SU-DHL-6 (cell line): ENCODE measurements around the gene RELCH.

Experiments
- H2AFZ ChIP-seq: fragments of 200-600 bp; sonication (generic); 2 replicates; pipeline ENCODE4 v1.6.1; 2014; ENCODE audit warnings: low read depth, mild to moderate bottlenecking, moderate library complexity, mixed read lengths, antibody characterized with exemption, low read length; ENCODE audit not compliant: severe bottlenecking
- H3F3A ChIP-seq: fragments of 200-600 bp; shearing (Covaris generic); 2 replicates; pipeline ENCODE4 v1.6.0; 2016; ENCODE audit warnings: antibody characterized with exemption, mild to moderate bottlenecking; ENCODE audit not compliant: insufficient read depth
- H3K27ac ChIP-seq: fragments of 200-600 bp; sonication (generic); 2 replicates; pipeline ENCODE4 v1.5.1; 2016; ENCODE audit warnings: low read depth, mild to moderate bottlenecking, low read length, moderate library complexity, mixed read lengths
- H3K27me3 ChIP-seq: fragments of 200-600 bp; sonication (generic), shearing (Covaris generic); 2 replicates; pipeline ENCODE4 v1.6.0; 2014; ENCODE audit warnings: mild to moderate bottlenecking, low read length
- H3K36me3 ChIP-seq: fragments of 200-600 bp; sonication (generic); 2 replicates; pipeline ENCODE4 v1.6.1; 2014; ENCODE audit warnings: mild to moderate bottlenecking, low read length, mixed read lengths
- H3K4me2 ChIP-seq: fragments of 300-600, 200-600 bp; shearing (Covaris generic), sonication (generic); 2 replicates; pipeline ENCODE4 v1.6.0; 2014; ENCODE audit warnings: low read length, low read depth, mild to moderate bottlenecking; ENCODE audit not compliant: poor library complexity, severe bottlenecking
- H3K4me3 ChIP-seq: fragments of 200-600 bp; sonication (generic); 2 replicates; pipeline ENCODE4 v1.5.1; 2014; ENCODE audit warnings: antibody characterized with exemption, low read length, mild to moderate bottlenecking, mixed read lengths; ENCODE audit not compliant: insufficient read depth, poor library complexity, severe bottlenecking
- H3K79me2 ChIP-seq: fragments of 200-600 bp; sonication (generic); 2 replicates; pipeline ENCODE4 v1.6.1; 2014; ENCODE audit warnings: mild to moderate bottlenecking, low read length, moderate library complexity; ENCODE audit not compliant: insufficient read depth
- H3K9ac ChIP-seq: fragments of 200-600 bp; sonication (generic); 2 replicates; pipeline ENCODE4 v1.7.0; 2014; ENCODE audit warnings: mild to moderate bottlenecking, low read length
- H3K9me2 ChIP-seq: fragments of 200-600 bp; sonication (generic); replicated peaks from 2 replicates; pipeline ENCODE4 v1.6.1; 2014; ENCODE audit warnings: low read length; ENCODE audit not compliant: insufficient read depth
- H3K9me3 ChIP-seq: fragments of 200-600 bp; sonication (generic); 2 replicates; pipeline ENCODE4 v1.6.1; 2014; ENCODE audit warnings: low read length, mixed read lengths; ENCODE audit not compliant: insufficient read depth
- H4K20me1 ChIP-seq: fragments of 200-600 bp; sonication (generic); 2 replicates; pipeline ENCODE4 v1.6.1; 2014; ENCODE audit warnings: low read depth, mild to moderate bottlenecking, antibody characterized with exemption, low read length, moderate library complexity, mixed read lengths
- EZH2phosphoT487 ChIP-seq: fragments of 200-600 bp; sonication (generic), shearing (Covaris generic); conservative IDR thresholded peaks from 2 replicates; pipeline ENCODE4 v1.6.1; 2018; ENCODE audit warnings: mild to moderate bottlenecking, antibody characterized with exemption, low read length, moderate library complexity, mixed read lengths
- TF ChIP-seq, protein P1 (sequence below): fragments of 200-600 bp; sonication (generic); IDR thresholded peaks from one replicate; pipeline ENCODE4 v1.5.1; 2017; ENCODE audit warnings: antibody characterized with exemption, mild to moderate bottlenecking, low read length, moderate library complexity; ENCODE audit not compliant: insufficient read depth, poor library complexity, severe bottlenecking

The RELCH gene

GRCh38 chr18:62175521-62175920 is 11.5 kb upstream of the RELCH start:
- H3F3A ChIP-seq, result no peaks in the 10 kb centered on the region
- H3K79me2 ChIP-seq, result peaks cover 35% of the 10 kb centered on the region
- no peak overlapping the region for H3K9ac ChIP-seq
- no peaks in the 10 kb centered on the region for H3K27me3 ChIP-seq
- no peak overlapping the region for H3K4me2 ChIP-seq
- no peaks in the 10 kb centered on the region for H3K9me2 ChIP-seq
- peaks cover 4% of the 10 kb centered on the region; the same call in 1 of the 2 replicates for H3K36me3 ChIP-seq
- no peak overlapping the region for H3K27ac ChIP-seq
- H3K9me3 ChIP-seq, result no peaks in the 10 kb centered on the region
- no peak overlapping the region for H3K4me3 ChIP-seq
- H2AFZ ChIP-seq, result no peak overlapping the region
- TF ChIP-seq, protein P1, sequence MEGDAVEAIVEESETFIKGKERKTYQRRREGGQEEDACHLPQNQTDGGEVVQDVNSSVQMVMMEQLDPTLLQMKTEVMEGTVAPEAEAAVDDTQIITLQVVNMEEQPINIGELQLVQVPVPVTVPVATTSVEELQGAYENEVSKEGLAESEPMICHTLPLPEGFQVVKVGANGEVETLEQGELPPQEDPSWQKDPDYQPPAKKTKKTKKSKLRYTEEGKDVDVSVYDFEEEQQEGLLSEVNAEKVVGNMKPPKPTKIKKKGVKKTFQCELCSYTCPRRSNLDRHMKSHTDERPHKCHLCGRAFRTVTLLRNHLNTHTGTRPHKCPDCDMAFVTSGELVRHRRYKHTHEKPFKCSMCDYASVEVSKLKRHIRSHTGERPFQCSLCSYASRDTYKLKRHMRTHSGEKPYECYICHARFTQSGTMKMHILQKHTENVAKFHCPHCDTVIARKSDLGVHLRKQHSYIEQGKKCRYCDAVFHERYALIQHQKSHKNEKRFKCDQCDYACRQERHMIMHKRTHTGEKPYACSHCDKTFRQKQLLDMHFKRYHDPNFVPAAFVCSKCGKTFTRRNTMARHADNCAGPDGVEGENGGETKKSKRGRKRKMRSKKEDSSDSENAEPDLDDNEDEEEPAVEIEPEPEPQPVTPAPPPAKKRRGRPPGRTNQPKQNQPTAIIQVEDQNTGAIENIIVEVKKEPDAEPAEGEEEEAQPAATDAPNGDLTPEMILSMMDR, result no peak
- TF ChIP-seq EZH2phosphoT487, result no peak
- peaks cover 6% of the 10 kb centered on the region; the same call in 1 of the 2 replicates for H4K20me1 ChIP-seq

- H3K79me2 ChIP-seq, result peaks cover 42% of the 10 kb centered on the region
- H4K20me1 ChIP-seq, result peaks cover 4% of the 10 kb centered on the region; the same call in 1 of the 2 replicates
- no peaks in the 10 kb centered on the region for H3K9me3 ChIP-seq
- no peaks in the 10 kb centered on the region for H3F3A ChIP-seq
- H3K36me3 ChIP-seq, result peaks cover 4% of the 10 kb centered on the region; the same call in 1 of the 2 replicates
- H2AFZ ChIP-seq, result no peak overlapping the region
- no peak overlapping the region for H3K4me2 ChIP-seq
- no peak overlapping the region for H3K9ac ChIP-seq
- TF ChIP-seq, protein P1, result no peak
- no peak for TF ChIP-seq EZH2phosphoT487
- no peak overlapping the region for H3K27ac ChIP-seq
- no peaks in the 10 kb centered on the region for H3K9me2 ChIP-seq
- H3K4me3 ChIP-seq, result no peak overlapping the region
- H3K27me3 ChIP-seq, result no peaks in the 10 kb centered on the region
These were observed 9.8 kb upstream of the RELCH start for GRCh38 chr18:62177271-62177670.

- Histone ChIP-seq H3K4me2 (peak overlapping the region; percentile 1), H3K79me2 (peaks cover 50% of the 10 kb centered on the region), H3K9ac (no peak overlapping the region)
These were observed 7.8 kb upstream of the RELCH start for GRCh38 chr18:62179213-62179612.

More at GRCh38 chr18:62179213-62179612, 7.8 kb upstream of the RELCH start:
- Histone ChIP-seq H3K4me3 (no peak overlapping the region), H3K9me2 (no peaks in the 10 kb centered on the region), H3F3A (peaks cover 5% of the 10 kb centered on the region; the same call in 1 of the 2 replicates), H4K20me1 (peaks cover 4% of the 10 kb centered on the region), H3K9me3 (no peaks in the 10 kb centered on the region), H3K36me3 (no peaks in the 10 kb centered on the region), H2AFZ (no peak overlapping the region), H3K27me3 (no peaks in the 10 kb centered on the region), H3K27ac (no peak overlapping the region)
- TF ChIP-seq, protein P1, result no peak
- no peak for TF ChIP-seq EZH2phosphoT487
